ENCODE measurements around the gene SH3BP1. TPM values are rescaled to one million over a fixed set of nuclear protein-coding genes. Genes with fewer than 3 reads are reported as not detected.

SH3BP1 gene
- polyA plus RNA-seq, 2 of the 4 experiments (the other 2 are of a cell fraction), result 1.8 to 2.7 TPM

DNA sequence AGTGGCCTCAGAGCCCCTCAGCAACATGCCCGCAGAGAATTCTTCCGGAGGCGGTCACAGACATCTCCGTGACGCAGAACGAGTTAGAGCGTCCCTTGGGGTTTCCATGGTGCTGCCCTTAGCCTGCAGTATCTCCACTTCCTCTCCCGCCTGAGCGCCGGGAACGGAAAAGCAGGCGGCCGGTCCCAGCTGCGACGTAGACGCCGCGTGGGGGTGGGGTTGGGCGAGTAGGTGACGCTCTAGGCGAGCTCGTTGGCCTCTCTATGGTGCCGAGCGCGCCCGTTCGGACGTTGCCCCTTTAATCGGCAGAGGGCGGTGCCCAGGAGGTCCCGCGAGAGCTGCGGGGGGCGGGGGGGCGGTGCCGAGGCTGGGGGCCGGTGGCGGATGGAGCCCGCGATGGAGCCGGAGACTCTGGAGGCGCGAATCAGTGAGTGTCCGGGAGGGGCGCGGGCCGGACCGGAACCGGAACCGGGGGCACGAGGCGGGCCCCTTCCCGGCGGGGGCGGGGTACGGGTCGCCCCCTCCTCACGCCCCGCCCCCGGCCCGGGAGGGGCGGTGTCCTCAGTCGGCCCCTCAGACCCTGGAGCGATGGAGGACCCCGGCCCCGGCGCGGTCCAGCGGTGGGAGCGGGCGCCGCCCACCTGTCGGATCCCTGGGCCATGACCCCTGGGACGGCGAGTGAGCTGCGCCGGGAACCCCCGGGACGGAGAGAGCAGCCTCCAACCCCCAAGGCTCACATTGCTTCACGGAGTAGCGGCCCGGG, 30.8 kb upstream of the SH3BP1 start, which contains the start of gene GGA1 (continued):
- TF ChIP-seq, protein P1, sequence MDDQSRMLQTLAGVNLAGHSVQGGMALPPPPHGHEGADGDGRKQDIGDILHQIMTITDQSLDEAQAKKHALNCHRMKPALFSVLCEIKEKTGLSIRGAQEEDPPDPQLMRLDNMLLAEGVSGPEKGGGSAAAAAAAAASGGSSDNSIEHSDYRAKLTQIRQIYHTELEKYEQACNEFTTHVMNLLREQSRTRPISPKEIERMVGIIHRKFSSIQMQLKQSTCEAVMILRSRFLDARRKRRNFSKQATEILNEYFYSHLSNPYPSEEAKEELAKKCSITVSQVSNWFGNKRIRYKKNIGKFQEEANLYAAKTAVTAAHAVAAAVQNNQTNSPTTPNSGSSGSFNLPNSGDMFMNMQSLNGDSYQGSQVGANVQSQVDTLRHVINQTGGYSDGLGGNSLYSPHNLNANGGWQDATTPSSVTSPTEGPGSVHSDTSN (IDR thresholded peaks at IDR 0.05), result 0 out of 2 replicates have a peak, but pooled peaks have one; percentile 9
- TF ChIP-seq ZSCAN20 (CRISPR knock-in tag; IDR thresholded peaks at IDR 0.05) (no peak), TFCP2L1 (CRISPR knock-in tag; IDR thresholded peaks at IDR 0.05) (no peak), KDM1A (IDR thresholded peaks at IDR 0.05; ENCODE audit: low read depth) (no peak), NR3C1 (IDR thresholded peaks at IDR 0.05) (no peak), ZFP36 (IDR thresholded peaks at IDR 0.05; ENCODE audit: borderline replicate concordance, partially characterized antibody) (no peak), HES2 (IDR thresholded peaks at IDR 0.05) (no peak), CHD4 (IDR thresholded peaks at IDR 0.05; ENCODE audit: borderline replicate concordance) (no peak), E2F6 (IDR thresholded peaks at IDR 0.05; ENCODE audit: borderline replicate concordance, low read depth) (peak; percentile 72; the same call in 1 of the 2 replicates), HOXB13 (CRISPR knock-in tag; IDR thresholded peaks at IDR 0.05; ENCODE audit: low read depth) (no peak), CBX8 (IDR thresholded peaks at IDR 0.05) (no peak), JUNB (IDR thresholded peaks at IDR 0.05) (no peak), CBX2 (IDR thresholded peaks at IDR 0.05; ENCODE audit: borderline replicate concordance, low read depth) (no peak), HMGXB4 (CRISPR knock-in tag; IDR thresholded peaks at IDR 0.05; ENCODE audit: borderline replicate concordance) (no peak), MAZ (IDR thresholded peaks at IDR 0.05; ENCODE audit: borderline replicate concordance, low read depth, low read length) (no peak), BHLHE40 (IDR thresholded peaks at IDR 0.05; ENCODE audit: low read depth, low read length) (no peak), CHD2 (IDR thresholded peaks at IDR 0.05; ENCODE audit: low read length, partially characterized antibody) (peak; percentile 81), PHF8 (IDR thresholded peaks at IDR 0.05; ENCODE audit: borderline replicate concordance, low read depth) (no peak; the same call in 1 of the 2 replicates), TP53 (CRISPR knock-in tag; IDR thresholded peaks at IDR 0.05) (no peak), EHMT2 (IDR thresholded peaks at IDR 0.05; ENCODE audit: low read depth) (no peak), CEBPB (IDR thresholded peaks at IDR 0.05) (no peak), SREBF2 (IDR thresholded peaks at IDR 0.05) (no peak), FOSL2 (IDR thresholded peaks at IDR 0.05) (no peak), FOSL2 (CRISPR knock-in tag; IDR thresholded peaks at IDR 0.05) (no peak), FOSB (CRISPR knock-in tag; IDR thresholded peaks at IDR 0.05) (no peak), EP300 (IDR thresholded peaks at IDR 0.05) (no peak), RFX5 (IDR thresholded peaks at IDR 0.05) (no peak), RCOR1 (IDR thresholded peaks at IDR 0.05; ENCODE audit: low read depth, low read length) (no peak), RARB (CRISPR knock-in tag; IDR thresholded peaks at IDR 0.05) (no peak), RNF2 (IDR thresholded peaks at IDR 0.05; ENCODE audit: borderline replicate concordance, low read depth) (no peak), SMC3 (IDR thresholded peaks at IDR 0.05) (no peak), HOXA7 (CRISPR knock-in tag; IDR thresholded peaks at IDR 0.05) (no peak), ESRRA (IDR thresholded peaks at IDR 0.05; ENCODE audit: borderline replicate concordance, low read length) (no peak)
- TF ChIP-seq, protein P2, sequence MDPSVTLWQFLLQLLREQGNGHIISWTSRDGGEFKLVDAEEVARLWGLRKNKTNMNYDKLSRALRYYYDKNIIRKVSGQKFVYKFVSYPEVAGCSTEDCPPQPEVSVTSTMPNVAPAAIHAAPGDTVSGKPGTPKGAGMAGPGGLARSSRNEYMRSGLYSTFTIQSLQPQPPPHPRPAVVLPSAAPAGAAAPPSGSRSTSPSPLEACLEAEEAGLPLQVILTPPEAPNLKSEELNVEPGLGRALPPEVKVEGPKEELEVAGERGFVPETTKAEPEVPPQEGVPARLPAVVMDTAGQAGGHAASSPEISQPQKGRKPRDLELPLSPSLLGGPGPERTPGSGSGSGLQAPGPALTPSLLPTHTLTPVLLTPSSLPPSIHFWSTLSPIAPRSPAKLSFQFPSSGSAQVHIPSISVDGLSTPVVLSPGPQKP (IDR thresholded peaks at IDR 0.05; ENCODE audit: low read depth, low read length), result no peak
- TF ChIP-seq, protein P3, sequence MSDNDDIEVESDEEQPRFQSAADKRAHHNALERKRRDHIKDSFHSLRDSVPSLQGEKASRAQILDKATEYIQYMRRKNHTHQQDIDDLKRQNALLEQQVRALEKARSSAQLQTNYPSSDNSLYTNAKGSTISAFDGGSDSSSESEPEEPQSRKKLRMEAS (IDR thresholded peaks at IDR 0.05), result peak; percentile 90
- TF ChIP-seq, protein P4, sequence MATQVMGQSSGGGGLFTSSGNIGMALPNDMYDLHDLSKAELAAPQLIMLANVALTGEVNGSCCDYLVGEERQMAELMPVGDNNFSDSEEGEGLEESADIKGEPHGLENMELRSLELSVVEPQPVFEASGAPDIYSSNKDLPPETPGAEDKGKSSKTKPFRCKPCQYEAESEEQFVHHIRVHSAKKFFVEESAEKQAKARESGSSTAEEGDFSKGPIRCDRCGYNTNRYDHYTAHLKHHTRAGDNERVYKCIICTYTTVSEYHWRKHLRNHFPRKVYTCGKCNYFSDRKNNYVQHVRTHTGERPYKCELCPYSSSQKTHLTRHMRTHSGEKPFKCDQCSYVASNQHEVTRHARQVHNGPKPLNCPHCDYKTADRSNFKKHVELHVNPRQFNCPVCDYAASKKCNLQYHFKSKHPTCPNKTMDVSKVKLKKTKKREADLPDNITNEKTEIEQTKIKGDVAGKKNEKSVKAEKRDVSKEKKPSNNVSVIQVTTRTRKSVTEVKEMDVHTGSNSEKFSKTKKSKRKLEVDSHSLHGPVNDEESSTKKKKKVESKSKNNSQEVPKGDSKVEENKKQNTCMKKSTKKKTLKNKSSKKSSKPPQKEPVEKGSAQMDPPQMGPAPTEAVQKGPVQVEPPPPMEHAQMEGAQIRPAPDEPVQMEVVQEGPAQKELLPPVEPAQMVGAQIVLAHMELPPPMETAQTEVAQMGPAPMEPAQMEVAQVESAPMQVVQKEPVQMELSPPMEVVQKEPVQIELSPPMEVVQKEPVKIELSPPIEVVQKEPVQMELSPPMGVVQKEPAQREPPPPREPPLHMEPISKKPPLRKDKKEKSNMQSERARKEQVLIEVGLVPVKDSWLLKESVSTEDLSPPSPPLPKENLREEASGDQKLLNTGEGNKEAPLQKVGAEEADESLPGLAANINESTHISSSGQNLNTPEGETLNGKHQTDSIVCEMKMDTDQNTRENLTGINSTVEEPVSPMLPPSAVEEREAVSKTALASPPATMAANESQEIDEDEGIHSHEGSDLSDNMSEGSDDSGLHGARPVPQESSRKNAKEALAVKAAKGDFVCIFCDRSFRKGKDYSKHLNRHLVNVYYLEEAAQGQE (IDR thresholded peaks at IDR 0.05), result peak; percentile 75
